HUDEP-2 (cell line): ENCODE measurements around the gene POMC.
"Not testable (repeated sequence)": the region's sequence is repeated elsewhere in the genome, so short reads cannot be mapped to it uniquely, and the experiment has no call there.

Experiments used
- DNase-seq, 76 experiments: peaks; one replicate each; lab custom pipeline; 2025; ENCODE audit not compliant: unreplicated experiment in 76 of 76; lab: John Stamatoyannopoulos, UW

POMC gene

DNA sequence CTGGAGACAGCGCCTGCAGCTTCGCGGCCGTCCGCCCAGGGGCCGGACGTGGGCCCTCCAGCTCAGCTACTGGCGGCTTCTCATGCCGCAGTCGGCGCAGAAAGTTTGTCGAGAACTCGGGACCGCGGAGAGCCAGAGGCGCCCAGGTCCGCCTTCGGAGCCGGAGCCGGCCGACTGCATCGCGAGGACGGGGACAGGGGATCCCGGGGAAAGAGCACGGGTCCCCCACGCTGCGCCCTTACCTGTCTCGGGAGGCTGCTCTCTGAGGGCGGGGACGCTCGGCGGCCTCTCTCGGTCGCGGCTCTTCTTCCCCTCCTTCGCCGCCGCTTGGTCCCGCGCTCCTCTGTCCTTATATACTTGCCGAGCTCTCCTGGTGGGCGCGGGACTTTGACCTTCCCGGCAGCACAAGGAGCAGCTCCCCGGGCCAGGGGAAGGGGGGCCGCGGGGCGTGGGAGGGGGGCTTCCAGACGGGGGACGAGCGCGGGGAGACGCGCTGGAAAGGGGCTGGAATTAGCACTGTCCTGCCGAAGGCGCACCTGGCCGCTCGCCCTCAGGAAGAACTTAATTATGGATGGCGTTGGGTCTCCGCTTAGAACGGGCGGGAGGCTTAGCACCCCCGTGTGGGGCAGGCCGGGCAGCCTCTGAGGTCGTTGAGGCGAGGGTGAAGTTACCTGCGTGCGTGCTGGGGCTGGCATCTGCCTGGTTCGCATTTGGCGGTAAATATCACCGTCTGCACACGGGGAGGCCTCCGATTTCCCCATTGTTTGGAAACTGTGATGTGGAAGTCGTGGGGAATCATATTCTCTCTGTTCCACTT is at the start of gene POMC:
Gene POMC (minus strand): TSS at position 325 of the 817 bp plus-strand sequence. CDS start 3,808 bp downstream, outside the sequence.
- peak in 1 of 76 experiments; percentile 5 for DNase-seq

DNA sequence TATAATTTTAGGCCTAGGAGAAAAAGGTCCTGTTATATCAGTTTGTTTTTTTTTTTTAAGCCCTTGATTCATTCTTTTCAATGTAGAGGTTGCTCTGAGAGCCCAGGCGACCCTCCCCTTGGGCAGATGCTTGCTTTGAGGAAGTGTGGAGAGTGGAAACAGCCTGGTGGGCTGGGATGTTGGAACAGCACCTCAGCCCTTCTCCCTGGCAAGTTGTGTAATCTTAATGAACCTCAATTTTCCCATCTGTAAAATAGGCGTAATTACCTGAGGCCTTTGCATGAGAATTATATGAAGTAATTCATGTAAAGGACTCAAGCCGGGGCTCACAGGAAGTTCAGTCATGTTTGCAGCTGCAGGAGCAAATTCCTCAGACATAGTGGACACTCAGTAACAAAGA is 49.7 kb upstream of the POMC start:
- DNase-seq, result no peak

GRCh38 chr2:25215948-25216679 is 47.7 kb upstream of the POMC start:
- peak in 60 of 76 experiments; percentile 15 to 86 (median 59) for DNase-seq

GRCh38 chr2:25215232-25215631 is 46.9 kb upstream of the POMC start:
- peak in 5 of 76 experiments; percentile 23 to 33 (median 29) for DNase-seq

DNA sequence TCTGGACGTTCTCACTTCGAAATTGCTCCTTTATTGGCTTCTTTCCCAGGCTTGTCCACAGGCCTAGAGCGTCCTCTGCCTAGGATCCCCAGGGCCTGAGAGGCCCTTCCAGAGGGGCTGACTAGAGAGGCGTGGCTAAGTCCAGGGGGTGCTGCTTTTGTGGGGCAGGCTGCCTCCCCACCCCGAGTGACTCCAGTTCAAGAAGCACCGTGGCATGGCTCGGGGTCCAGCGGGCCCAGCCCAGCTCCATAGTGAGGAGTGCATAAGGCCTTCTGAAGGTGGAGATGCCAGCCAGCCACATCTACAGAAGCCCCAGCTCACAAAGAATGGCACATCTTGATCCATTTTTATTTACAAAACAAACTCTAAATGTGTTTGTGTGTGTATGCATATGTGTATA is 44.8 kb upstream of the POMC start:
- no peak for DNase-seq

GRCh38 chr2:25210923-25211322 is 42.5 kb upstream of the POMC start:
- DNase-seq, result not testable (repeated sequence)

DNA sequence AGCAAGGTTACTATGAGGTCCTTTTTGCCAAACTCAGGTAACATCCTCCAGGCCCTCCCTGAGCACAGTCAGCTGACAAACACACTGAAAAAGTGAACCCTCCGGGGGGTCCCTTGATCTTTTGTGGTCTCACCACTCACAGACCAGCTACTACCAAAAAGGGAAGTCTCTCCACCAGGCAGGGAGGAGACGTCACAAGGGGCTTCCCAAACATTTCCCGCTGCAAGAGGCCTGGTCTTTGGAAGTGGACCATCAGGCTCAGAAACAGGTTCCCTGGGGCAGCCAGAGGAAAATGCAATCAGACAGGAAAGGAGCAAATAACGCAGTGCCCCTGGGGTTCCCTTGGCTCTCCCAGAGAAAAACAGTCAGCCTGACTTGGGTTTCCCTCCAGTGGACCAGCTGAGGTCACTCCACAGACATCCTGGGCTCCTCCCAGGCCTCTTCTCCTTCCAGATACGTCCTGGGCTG is 38.7 kb upstream of the POMC start:
- no peak for DNase-seq

DNA sequence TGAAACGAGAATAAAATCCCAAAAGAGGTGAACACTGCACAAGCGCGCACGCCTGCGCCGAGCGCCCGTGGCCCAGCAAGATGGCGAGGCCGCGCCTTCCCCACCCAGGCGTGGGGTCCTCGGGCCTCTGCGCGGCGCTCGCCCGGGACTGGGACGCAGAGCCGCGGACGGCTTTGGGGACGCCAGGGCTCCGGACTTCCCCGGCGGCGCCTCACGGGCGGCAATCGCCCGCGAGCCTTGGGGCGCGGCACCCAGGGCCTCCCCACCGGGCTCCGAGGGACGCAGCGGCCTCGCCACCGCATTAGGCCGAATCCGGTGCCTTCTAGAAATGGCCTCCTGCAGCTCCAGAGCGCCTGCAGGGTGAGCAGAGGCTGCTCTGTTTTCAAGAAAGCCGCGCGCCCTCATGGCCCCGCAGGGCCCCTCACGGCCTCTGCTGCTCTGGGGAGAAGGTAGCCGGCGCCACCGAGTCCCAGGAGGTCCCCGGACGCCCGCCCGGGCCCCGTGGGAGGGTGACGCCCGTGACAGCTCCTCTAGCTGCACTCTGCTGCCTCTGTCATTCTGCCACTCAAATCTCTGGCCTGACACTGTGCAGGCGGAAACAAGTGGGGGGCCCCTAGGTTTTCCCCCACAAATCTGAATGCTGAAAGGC is 35.9 kb upstream of the POMC start:
- peak in 4 of 76 experiments; percentile 6 to 46 (median 25) for DNase-seq

DNA sequence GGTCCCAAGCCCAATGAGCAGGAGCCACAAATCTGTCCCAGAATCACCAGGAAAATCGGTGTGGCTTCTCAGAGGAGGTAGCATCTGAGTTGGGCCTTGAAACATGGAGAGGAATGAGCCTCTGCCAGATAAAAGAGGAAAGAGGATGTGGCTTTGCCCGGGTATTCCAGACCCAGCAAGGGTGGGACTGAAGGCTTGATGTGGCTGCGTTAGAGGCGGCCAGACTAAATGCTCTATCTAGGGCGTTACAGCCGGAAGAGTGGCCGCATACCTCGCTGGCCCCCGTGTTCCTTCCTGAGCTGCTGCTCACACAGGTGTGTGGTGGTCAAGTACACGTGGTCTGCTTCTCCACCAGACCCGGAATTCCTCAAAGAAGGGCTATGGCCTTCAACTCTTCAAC is 33.9 kb upstream of the POMC start:
- no peak for DNase-seq

- no peak for DNase-seq
Observed at GRCh38 chr2:25201794-25202193, 33.4 kb upstream of the POMC start.

DNA sequence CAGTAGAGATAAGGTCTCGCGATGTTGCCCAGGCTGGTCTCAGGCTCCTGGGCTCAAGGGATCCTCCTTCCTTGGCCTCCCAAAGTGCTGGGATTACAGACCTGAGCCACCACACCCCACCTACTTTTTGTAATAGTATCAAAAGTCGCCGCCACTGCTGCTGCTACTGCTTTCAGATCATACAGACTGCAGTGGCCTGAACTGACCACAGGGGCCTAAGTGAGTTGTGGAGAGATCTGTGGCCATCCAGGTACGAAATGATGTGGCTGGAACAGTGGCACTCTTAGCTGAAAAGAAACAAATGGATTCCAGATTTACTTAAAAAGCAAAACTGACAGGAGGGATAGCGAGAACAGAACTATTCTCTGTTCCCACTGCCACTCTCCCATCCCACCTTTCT is 32.9 kb upstream of the POMC start:
- DNase-seq, result peak in 3 of 76 experiments; percentile 4 to 26 (median 15)

GRCh38 chr2:25198576-25198975 is 30.2 kb upstream of the POMC start:
- no peak for DNase-seq

GRCh38 chr2:25198209-25198525 is 29.8 kb upstream of the POMC start:
- DNase-seq, result no peak

DNA sequence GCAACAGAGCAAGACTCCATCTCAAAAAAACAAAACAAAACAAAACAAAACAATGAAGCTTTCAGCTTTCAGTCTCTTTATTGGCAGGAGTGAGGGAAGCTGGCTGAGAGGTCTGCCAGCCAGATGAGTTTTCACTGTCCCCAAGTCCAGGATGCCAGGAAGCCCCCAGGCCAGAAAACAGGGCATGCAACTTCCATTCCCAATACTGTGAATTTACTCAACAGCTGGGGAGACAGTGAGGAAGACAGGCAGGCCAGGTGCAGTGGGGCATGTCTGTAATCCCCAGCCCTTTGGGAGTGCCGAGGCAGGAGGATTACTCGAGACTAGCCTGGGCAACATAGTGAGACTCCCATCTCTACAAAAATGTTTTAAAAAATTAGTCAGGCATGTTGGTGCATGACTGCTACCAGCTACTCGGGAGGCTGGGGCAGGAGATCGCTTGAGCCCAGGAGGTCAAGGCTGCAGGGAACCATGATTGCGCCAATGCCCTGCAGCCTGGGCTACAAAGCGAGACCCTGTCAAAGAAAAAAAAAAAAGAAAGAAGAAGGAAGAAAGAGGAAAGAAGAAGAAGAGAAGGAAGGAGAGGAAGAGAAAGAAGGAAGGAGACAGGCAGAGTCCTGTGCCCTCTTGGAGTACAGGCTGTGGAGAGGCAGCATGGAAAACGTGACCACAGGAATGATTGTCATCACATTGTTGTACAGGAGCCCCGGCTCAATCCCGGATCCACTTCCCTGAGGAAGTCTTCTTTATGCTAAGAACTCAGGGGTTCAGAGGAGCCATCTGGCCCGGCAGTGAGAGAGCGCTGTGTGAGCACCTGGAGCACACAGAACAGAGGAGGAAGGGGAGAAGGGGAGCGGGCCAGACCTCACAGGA is 29.2 kb upstream of the POMC start:
- no peak for DNase-seq

DNA sequence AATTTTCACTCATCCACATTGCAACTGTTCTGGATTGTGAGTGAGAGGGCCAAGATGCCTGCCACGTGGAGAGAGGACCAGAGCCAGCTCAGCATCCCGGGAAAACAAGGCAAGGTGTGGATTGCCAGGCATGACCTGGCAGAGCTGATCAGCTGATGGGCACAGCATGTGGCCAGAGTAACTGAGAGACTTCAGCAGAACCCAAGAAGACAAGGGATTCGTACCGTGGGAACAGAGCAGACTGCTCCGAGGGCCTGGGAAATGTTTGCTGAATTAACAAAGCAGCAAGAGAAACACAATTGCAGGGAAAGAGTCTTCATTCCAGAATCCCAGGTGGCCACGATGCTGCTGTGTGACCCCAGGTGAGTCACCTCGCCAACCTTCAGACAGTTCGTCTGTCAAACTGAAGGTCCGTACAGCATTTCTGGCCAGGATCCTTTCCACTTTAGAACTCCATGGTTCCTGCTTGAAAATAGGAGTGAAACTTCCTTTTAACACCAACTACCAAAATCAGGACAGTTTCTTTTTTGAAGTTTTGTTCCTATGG is 26.3 kb upstream of the POMC start:
- no peak for DNase-seq

GRCh38 chr2:25190536-25190935 is 22.2 kb upstream of the POMC start:
- DNase-seq, result no peak

- no peak for DNase-seq
Observed at GRCh38 chr2:25188405-25188804, 20.0 kb upstream of the POMC start.

DNA sequence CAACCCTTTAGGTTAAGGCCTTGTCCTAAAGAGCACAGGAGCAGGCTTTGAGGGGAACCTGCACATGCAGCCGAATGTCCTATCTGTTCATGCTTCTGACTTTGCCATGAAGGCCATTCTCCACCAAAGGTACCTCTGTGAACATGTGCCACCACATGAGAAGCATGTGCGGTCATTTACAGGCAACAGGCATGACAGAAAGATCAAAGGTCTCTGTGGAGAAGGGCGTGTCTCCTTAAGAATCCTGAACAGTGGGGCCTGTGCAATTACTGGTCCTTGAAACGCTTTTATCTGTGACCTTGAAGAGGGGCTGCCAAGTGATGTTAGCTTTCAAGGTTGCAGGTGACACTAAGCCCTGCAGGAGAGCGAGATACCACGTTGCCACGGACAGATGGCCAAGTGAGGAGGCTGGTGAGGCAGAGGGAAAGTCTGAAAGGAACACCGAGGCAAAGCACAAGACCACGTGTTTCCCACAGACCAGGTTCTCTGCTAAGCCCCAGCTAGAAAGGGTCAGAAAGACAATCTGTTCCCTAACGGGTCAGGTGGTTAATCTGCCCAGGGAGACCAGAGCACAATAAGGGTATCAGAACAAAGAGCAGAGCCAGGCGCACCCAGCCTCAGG is 19.5 kb upstream of the POMC start:
- no peak for DNase-seq

GRCh38 chr2:25184254-25184653 is 15.9 kb upstream of the POMC start:
- DNase-seq, result no peak

DNA sequence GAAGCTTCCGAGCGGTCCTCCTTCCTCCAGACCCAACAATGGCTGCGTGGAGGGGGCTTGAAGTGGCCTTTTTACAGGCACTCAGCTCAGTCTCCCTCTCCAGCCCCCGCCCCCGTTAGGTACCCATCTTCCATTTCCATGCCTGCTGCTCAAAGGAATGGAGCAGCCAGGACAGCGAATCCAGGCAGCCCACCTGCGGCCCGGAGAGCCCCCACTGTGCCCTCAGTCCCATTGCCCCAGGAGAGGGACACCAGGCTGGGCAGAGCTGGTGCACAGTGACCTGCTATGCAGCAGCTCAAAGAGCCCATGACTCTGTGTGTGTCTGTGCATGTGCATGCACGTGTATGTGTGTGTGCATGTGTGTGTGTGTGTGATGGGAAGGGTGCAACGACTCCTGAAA is 10.6 kb upstream of the POMC start:
- no peak for DNase-seq
